Stimulated activated CD8-positive, alpha-beta memory T cell treated with anti-CD3 and anti-CD28 coated beads, Interleukin-4, amount 100 ng/mL, for 1 hour (primary cell): ENCODE results near the gene GMEB1.
A peak's percentile ranks its signal among the peaks of the same experiment; 100 is the strongest.
"Not testable (repeated sequence)": the region's sequence is repeated elsewhere in the genome, so short reads cannot be mapped to it uniquely, and the experiment has no call there.

Experiments
- DNase-seq, 2 donors: peaks; one replicate each; pipeline ENCODE4 v3.0.0-alpha.2; 2020; ENCODE audit warnings: low read depth in 2 of 2, low spot score in 1 of 2

The GMEB1 gene

GRCh38 chr1:28668191-28668955 lies at the start of gene GMEB1:
GMEB1 (plus strand) TSS chr1:28668784; CDS start chr1:28683613, 14,829 bp downstream.
- DNase-seq = peak; percentile 56 to 69

GRCh38 chr1:28631713-28632112 lies 36.9 kb upstream of the GMEB1 start:
- DNase-seq = no peak

GRCh38 chr1:28632560-28632959 lies 36.0 kb upstream of the GMEB1 start:
- no peak for DNase-seq

GRCh38 chr1:28640766-28641165 lies 27.8 kb upstream of the GMEB1 start:
- DNase-seq = no peak

- no peak for DNase-seq
These were observed 26.3 kb upstream of the GMEB1 start for GRCh38 chr1:28642056-28642846.

GRCh38 chr1:28642847-28643635 lies 25.5 kb upstream of the GMEB1 start, which contains the start of gene TAF12:
TAF12 (minus strand) TSS chr1:28643067; CDS start chr1:28622081, 20,986 bp downstream.
- DNase-seq = peak; percentile 62 to 85

- no peak for DNase-seq
These were observed 24.1 kb upstream of the GMEB1 start for GRCh38 chr1:28644494-28644893.

- not testable (repeated sequence) for DNase-seq
These were observed 23.2 kb upstream of the GMEB1 start for GRCh38 chr1:28645406-28645805.

- DNase-seq = no peak
These were observed 22.5 kb upstream of the GMEB1 start for GRCh38 chr1:28646040-28646439.

GRCh38 chr1:28648008-28648473 lies 20.5 kb upstream of the GMEB1 start:
- peak; percentile 60 to 78 for DNase-seq

- DNase-seq = peak; percentile 67 to 82
These were observed 19.9 kb upstream of the GMEB1 start, which contains the start of gene RNU11 for GRCh38 chr1:28648474-28649198. RNU11 (plus strand) TSS chr1:28648600.

GRCh38 chr1:28653063-28653462 lies 15.5 kb upstream of the GMEB1 start:
- DNase-seq = not testable (repeated sequence)

- DNase-seq = not testable (repeated sequence)
These were observed 14.7 kb upstream of the GMEB1 start for GRCh38 chr1:28653870-28654269.

- not testable (repeated sequence) for DNase-seq
These were observed 12.9 kb upstream of the GMEB1 start for GRCh38 chr1:28655448-28656311.

GRCh38 chr1:28656335-28656734 lies 12.2 kb upstream of the GMEB1 start:
- DNase-seq = no peak

- no peak for DNase-seq
These were observed 4.6 kb upstream of the GMEB1 start for GRCh38 chr1:28663871-28664470.

GRCh38 chr1:28666806-28667205 lies 1.8 kb upstream of the GMEB1 start:
- no peak for DNase-seq

GRCh38 chr1:28668956-28669723 lies 556 bp downstream of the GMEB1 start:
- peak in 1 of 2 donors; percentile 17 for DNase-seq
